ENCODE data around the gene IQCH. TPM values are rescaled to one million over a fixed set of nuclear protein-coding genes. Genes with fewer than 3 reads are reported as not detected.
A peak's percentile ranks its signal among the peaks of the same experiment; 100 is the strongest.

IQCH gene
- polyA plus RNA-seq, 3 donors = 0.03 TPM; not detected in 2

GRCh38 chr15:67373971-67374370 is 119.4 kb downstream of the IQCH start:
- H3K4me3 Mint-ChIP-seq = no peak overlapping the region
- H3K36me3 Mint-ChIP-seq = no peaks in the 10 kb centered on the region
- no peaks in the 10 kb centered on the region for H3K27me3 ChIP-seq (ENCODE audit: control insufficient read depth in 2 of 2, insufficient read depth in 2 of 2, low read length in 2 of 2)
- H3K27me3 Mint-ChIP-seq (ENCODE audit: low read depth in 3 of 3) = peaks cover 0 to 3% (median 1%) of the 10 kb centered on the region in 3 donors
- no peaks in the 10 kb centered on the region for H3K4me1 Mint-ChIP-seq
- no peak overlapping the region for H3K27ac ChIP-seq (ENCODE audit: low read depth in 1 of 2, low read length in 2 of 2)
- DNase-seq = no peak
- no peak overlapping the region for H3K4me2 ChIP-seq (replicated peaks; ENCODE audit: extremely low read depth, low read length, poor library complexity, severe bottlenecking)
- H3K9ac ChIP-seq (ENCODE audit: insufficient read depth, low read length, poor library complexity, severe bottlenecking) = no peak overlapping the region
- H3K9me3 ChIP-seq (replicated peaks in 1 of 2; ENCODE audit: control insufficient read depth in 1 of 2, insufficient read depth in 1 of 2, low read length in 2 of 2) = no peaks in the 10 kb centered on the region
- no peaks in the 10 kb centered on the region for H4K20me1 ChIP-seq (ENCODE audit: insufficient read depth, low read length)
- TF ChIP-seq CTCF (IDR thresholded peaks at IDR 0.05) = no peak
- no peak overlapping the region for H3K4me3 ChIP-seq (replicated peaks in 1 of 3; ENCODE audit: low read depth in 2 of 3, low read length in 3 of 3)
- no peaks in the 10 kb centered on the region for H3K4me1 ChIP-seq (ENCODE audit: control insufficient read depth in 1 of 2, insufficient read depth in 2 of 2, low read length in 2 of 2)
- H3K36me3 ChIP-seq (replicated peaks in 1 of 2; ENCODE audit: control insufficient read depth in 1 of 2, insufficient read depth in 2 of 2, low read length in 2 of 2) = no peaks in the 10 kb centered on the region
- intact Hi-C loops (cut with micrococcal nuclease) = no loop called here
- no peaks in the 10 kb centered on the region for H3K9me3 Mint-ChIP-seq
- H2AFZ ChIP-seq (ENCODE audit: insufficient read depth, low read depth, low read length, poor library complexity, severe bottlenecking) = no peak overlapping the region
- H3K79me2 ChIP-seq (ENCODE audit: insufficient read depth, low read length) = no peaks in the 10 kb centered on the region
- H3K27ac Mint-ChIP-seq = no peak overlapping the region

- Histone ChIP-seq H3K36me3 (replicated peaks in 1 of 2; ENCODE audit: control insufficient read depth in 1 of 2, insufficient read depth in 2 of 2, low read length in 2 of 2) (no peaks in the 10 kb centered on the region), H3K9ac (ENCODE audit: insufficient read depth, low read length, poor library complexity, severe bottlenecking) (no peak overlapping the region), H2AFZ (ENCODE audit: insufficient read depth, low read depth, low read length, poor library complexity, severe bottlenecking) (no peak overlapping the region), H3K9me3 (replicated peaks in 1 of 2; ENCODE audit: control insufficient read depth in 1 of 2, insufficient read depth in 1 of 2, low read length in 2 of 2) (no peaks in the 10 kb centered on the region), H3K4me3 (replicated peaks in 1 of 3; ENCODE audit: low read depth in 2 of 3, low read length in 3 of 3) (no peak overlapping the region), H3K4me1 (ENCODE audit: control insufficient read depth in 1 of 2, insufficient read depth in 2 of 2, low read length in 2 of 2) (no peaks in the 10 kb centered on the region), H3K79me2 (ENCODE audit: insufficient read depth, low read length) (no peaks in the 10 kb centered on the region), H3K27me3 (ENCODE audit: control insufficient read depth in 2 of 2, insufficient read depth in 2 of 2, low read length in 2 of 2) (no peaks in the 10 kb centered on the region), H3K27ac (ENCODE audit: low read depth in 1 of 2, low read length in 2 of 2) (no peak overlapping the region), H4K20me1 (ENCODE audit: insufficient read depth, low read length) (no peaks in the 10 kb centered on the region), H3K4me2 (replicated peaks; ENCODE audit: extremely low read depth, low read length, poor library complexity, severe bottlenecking) (no peak overlapping the region)
- H3K4me3 Mint-ChIP-seq = peak overlapping the region in 1 of 2 donors; percentile 26
- WGBS (ENCODE audit: insufficient coverage) = no CpG with 5 or more reads among the region's 3 CpGs
- no peaks in the 10 kb centered on the region for H3K4me1 Mint-ChIP-seq
- DNase-seq = no peak
- peaks cover 0 to 2% (median 0%) of the 10 kb centered on the region in 7 donors for H3K9me3 Mint-ChIP-seq
- H3K36me3 Mint-ChIP-seq = no peaks in the 10 kb centered on the region
- peaks cover 0 to 1% (median 0%) of the 10 kb centered on the region in 3 donors for H3K27me3 Mint-ChIP-seq (ENCODE audit: low read depth in 3 of 3)
- H3K27ac Mint-ChIP-seq = peak overlapping the region in 1 of 7 donors; percentile 53
- no peak for TF ChIP-seq CTCF (IDR thresholded peaks at IDR 0.05)
- intact Hi-C loops (cut with micrococcal nuclease) = no loop called here
Observed at GRCh38 chr15:67379530-67379929, 124.9 kb downstream of the IQCH start.
